Measurements from ENCODE around the gene TNK1. TPM values are rescaled to one million over a fixed set of nuclear protein-coding genes. Genes with fewer than 3 reads are reported as not detected.

Gene TNK1
- total and polyA plus RNA-seq, 4 donors = 3.7 to 8.2 (median 5.7) TPM

- H3K27me3 ChIP-seq (ENCODE audit: control insufficient read depth in 3 of 3, insufficient read depth in 3 of 3, low read length in 2 of 3) = no peaks in the 10 kb centered on the region
- no peaks in the 10 kb centered on the region for H3K9me3 ChIP-seq (ENCODE audit: control insufficient read depth in 4 of 4, insufficient read depth in 3 of 4, low read length in 3 of 4)
- H3K4me3 ChIP-seq = no peak overlapping the region
- no peak overlapping the region for H3K9ac ChIP-seq (ENCODE audit: insufficient read depth in 1 of 2, low read length in 2 of 2)
- DNase-seq = peak in 1 of 3 donors; percentile 34
- H3K27ac ChIP-seq (ENCODE audit: low read depth in 1 of 2, low read length in 1 of 2) = no peak overlapping the region
- no peaks in the 10 kb centered on the region for H3K36me3 ChIP-seq (ENCODE audit: control insufficient read depth in 4 of 4, insufficient read depth in 4 of 4, low read length in 4 of 4)
- 57 to 85% methylated on average over 4 of the region's 4 CpGs for WGBS, 2 donors
- no peak for TF ChIP-seq CTCF (IDR thresholded peaks at IDR 0.05; ENCODE audit: control extremely low read depth, extremely low read depth)
- no peak for ATAC-seq (ENCODE audit: insufficient read depth, low FRiP score)
- peaks cover 0 to 12% (median 0%) of the 10 kb centered on the region in 5 donors for H3K4me1 ChIP-seq (ENCODE audit: control insufficient read depth in 5 of 5, insufficient read depth in 5 of 5, low read length in 5 of 5)
Observed at GRCh38 chr17:7423679-7424078, 42.8 kb downstream of the TNK1 start.

- ATAC-seq (ENCODE audit: insufficient read depth, low FRiP score) (no peak), DNase-seq (no peak)
- Histone ChIP-seq H3K27me3 (ENCODE audit: control insufficient read depth in 3 of 3, insufficient read depth in 3 of 3, low read length in 2 of 3) (no peaks in the 10 kb centered on the region), H3K4me3 (no peak within 1 kb of the TSS), H3K4me1 (ENCODE audit: control insufficient read depth in 5 of 5, insufficient read depth in 5 of 5, low read length in 5 of 5) (no peaks in the 10 kb centered on the region), H3K9me3 (ENCODE audit: control insufficient read depth in 4 of 4, insufficient read depth in 3 of 4, low read length in 3 of 4) (no peaks in the 10 kb centered on the region), H3K36me3 (ENCODE audit: control insufficient read depth in 4 of 4, insufficient read depth in 4 of 4, low read length in 4 of 4) (no peaks in the 10 kb centered on the region), H3K9ac (ENCODE audit: insufficient read depth in 1 of 2, low read length in 2 of 2) (no peak within 1 kb of the TSS), H3K27ac (ENCODE audit: low read depth in 1 of 2, low read length in 1 of 2) (no peak within 1 kb of the TSS)
- WGBS, 2 donors = 70 to 77% methylated on average over 7 of the region's 7 CpGs
- TF ChIP-seq CTCF (IDR thresholded peaks at IDR 0.05; ENCODE audit: control extremely low read depth, extremely low read depth) = no peak
Observed at GRCh38 chr17:7425316-7425715, 44.4 kb downstream of the TNK1 start, which contains the start of gene SPEM2. TSS of gene SPEM2 (plus strand) at chr17:7425616. CDS start at chr17:7425689, 73 bp downstream.

GRCh38 chr17:7425756-7426155, 44.9 kb downstream of the TNK1 start:
- no peak for DNase-seq
- no peaks in the 10 kb centered on the region for H3K27me3 ChIP-seq (ENCODE audit: control insufficient read depth in 3 of 3, insufficient read depth in 3 of 3, low read length in 2 of 3)
- no peak for ATAC-seq (ENCODE audit: insufficient read depth, low FRiP score)
- 86 to 88% methylated on average over 8 of the region's 8 CpGs for WGBS, 2 donors
- no peak for TF ChIP-seq CTCF (IDR thresholded peaks at IDR 0.05; ENCODE audit: control extremely low read depth, extremely low read depth)
- H3K4me3 ChIP-seq = no peak overlapping the region
- no peak overlapping the region for H3K9ac ChIP-seq (ENCODE audit: insufficient read depth in 1 of 2, low read length in 2 of 2)
- H3K4me1 ChIP-seq (ENCODE audit: control insufficient read depth in 5 of 5, insufficient read depth in 5 of 5, low read length in 5 of 5) = no peaks in the 10 kb centered on the region
- H3K27ac ChIP-seq (ENCODE audit: low read depth in 1 of 2, low read length in 1 of 2) = no peak overlapping the region
- no peaks in the 10 kb centered on the region for H3K9me3 ChIP-seq (ENCODE audit: control insufficient read depth in 4 of 4, insufficient read depth in 3 of 4, low read length in 3 of 4)
- no peaks in the 10 kb centered on the region for H3K36me3 ChIP-seq (ENCODE audit: control insufficient read depth in 4 of 4, insufficient read depth in 4 of 4, low read length in 4 of 4)

- no peak for ATAC-seq (ENCODE audit: insufficient read depth, low FRiP score)
- TF ChIP-seq CTCF (IDR thresholded peaks at IDR 0.05; ENCODE audit: control extremely low read depth, extremely low read depth) = no peak
- Histone ChIP-seq H3K27me3 (ENCODE audit: control insufficient read depth in 3 of 3, insufficient read depth in 3 of 3, low read length in 2 of 3) (no peaks in the 10 kb centered on the region), H3K4me1 (ENCODE audit: control insufficient read depth in 5 of 5, insufficient read depth in 5 of 5, low read length in 5 of 5) (no peaks in the 10 kb centered on the region), H3K9ac (ENCODE audit: insufficient read depth in 1 of 2, low read length in 2 of 2) (no peak overlapping the region), H3K36me3 (ENCODE audit: control insufficient read depth in 4 of 4, insufficient read depth in 4 of 4, low read length in 4 of 4) (no peaks in the 10 kb centered on the region), H3K27ac (ENCODE audit: low read depth in 1 of 2, low read length in 1 of 2) (no peak overlapping the region), H3K9me3 (ENCODE audit: control insufficient read depth in 4 of 4, insufficient read depth in 3 of 4, low read length in 3 of 4) (no peaks in the 10 kb centered on the region), H3K4me3 (no peak overlapping the region)
- WGBS, 2 donors = 93 to 96% methylated on average over 33 of the region's 33 CpGs
- no peak for DNase-seq
Observed at GRCh38 chr17:7426203-7426863, 45.4 kb downstream of the TNK1 start.

Measured in lung (tissue), 12 donors.